ENCODE data around the gene C14orf132. TPM values are rescaled to one million over a fixed set of nuclear protein-coding genes. Genes with fewer than 3 reads are reported as not detected.
"Not testable (repeated sequence)": the region's sequence is repeated elsewhere in the genome, so short reads cannot be mapped to it uniquely, and the experiment has no call there.

Gene C14orf132
- total and polyA plus RNA-seq, 9 donors, result 13.6 to 26.6 (median 18.5) TPM

- not testable (repeated sequence) for H3K27ac ChIP-seq (ENCODE audit: low read length); H3K36me3 ChIP-seq (ENCODE audit: control insufficient read depth, insufficient read depth, low read length); H3K4me3 ChIP-seq (ENCODE audit: low read length); DNase-seq; H3K4me1 ChIP-seq (ENCODE audit: control insufficient read depth, insufficient read depth, low read length); H3K27me3 ChIP-seq (ENCODE audit: control insufficient read depth, insufficient read depth, low read length)
- peaks cover 10% of the 10 kb centered on the region for H3K9me3 ChIP-seq (replicated peaks; ENCODE audit: control insufficient read depth, low read depth, low read length)
- WGBS (ENCODE audit: insufficient coverage), result 83% methylated on average over 1 of the region's 1 CpG
These were observed 26.4 kb upstream of the C14orf132 start for GRCh38 chr14:96012757-96013156.

- Histone ChIP-seq H3K4me3 (ENCODE audit: low read length) (no peak overlapping the region), H3K27ac (ENCODE audit: low read length) (no peak overlapping the region), H3K9me3 (replicated peaks; ENCODE audit: control insufficient read depth, low read depth, low read length) (peaks cover 10% of the 10 kb centered on the region), H3K27me3 (ENCODE audit: control insufficient read depth, insufficient read depth, low read length) (no peaks in the 10 kb centered on the region), H3K36me3 (ENCODE audit: control insufficient read depth, insufficient read depth, low read length) (no peaks in the 10 kb centered on the region), H3K4me1 (ENCODE audit: control insufficient read depth, insufficient read depth, low read length) (no peaks in the 10 kb centered on the region)
- 65% methylated on average over 2 of the region's 3 CpGs for WGBS (ENCODE audit: insufficient coverage)
- DNase-seq, result no peak
These were observed 25.0 kb upstream of the C14orf132 start for GRCh38 chr14:96014176-96014575.

GRCh38 chr14:96016501-96017160 is 22.5 kb upstream of the C14orf132 start:
- no peak overlapping the region for H3K27ac ChIP-seq (ENCODE audit: low read length)
- 21% methylated on average over 3 of the region's 7 CpGs for WGBS (ENCODE audit: insufficient coverage)
- peaks cover under 1% of the 10 kb centered on the region for H3K9me3 ChIP-seq (replicated peaks; ENCODE audit: control insufficient read depth, low read depth, low read length)
- no peaks in the 10 kb centered on the region for H3K36me3 ChIP-seq (ENCODE audit: control insufficient read depth, insufficient read depth, low read length)
- DNase-seq, result no peak
- H3K27me3 ChIP-seq (ENCODE audit: control insufficient read depth, insufficient read depth, low read length), result peaks cover 6% of the 10 kb centered on the region
- H3K4me3 ChIP-seq (ENCODE audit: low read length), result no peak overlapping the region
- H3K4me1 ChIP-seq (ENCODE audit: control insufficient read depth, insufficient read depth, low read length), result no peaks in the 10 kb centered on the region

GRCh38 chr14:96017882-96018281 is 21.3 kb upstream of the C14orf132 start:
- no peaks in the 10 kb centered on the region for H3K9me3 ChIP-seq (replicated peaks; ENCODE audit: control insufficient read depth, low read depth, low read length)
- H3K27ac ChIP-seq (ENCODE audit: low read length), result no peak overlapping the region
- H3K27me3 ChIP-seq (ENCODE audit: control insufficient read depth, insufficient read depth, low read length), result peaks cover 6% of the 10 kb centered on the region
- no peaks in the 10 kb centered on the region for H3K4me1 ChIP-seq (ENCODE audit: control insufficient read depth, insufficient read depth, low read length)
- no peak for DNase-seq
- no peaks in the 10 kb centered on the region for H3K36me3 ChIP-seq (ENCODE audit: control insufficient read depth, insufficient read depth, low read length)
- no peak overlapping the region for H3K4me3 ChIP-seq (ENCODE audit: low read length)
- 96% methylated on average over 2 of the region's 2 CpGs for WGBS (ENCODE audit: insufficient coverage)

- 44% methylated on average over 5 of the region's 8 CpGs for WGBS (ENCODE audit: insufficient coverage)
- H3K36me3 ChIP-seq (ENCODE audit: control insufficient read depth, insufficient read depth, low read length), result no peaks in the 10 kb centered on the region
- DNase-seq, result no peak
These were observed 11.5 kb upstream of the C14orf132 start for GRCh38 chr14:96027431-96028355.

GRCh38 chr14:96029089-96029645 is 10.0 kb upstream of the C14orf132 start:
- 79% methylated on average over 3 of the region's 4 CpGs for WGBS (ENCODE audit: insufficient coverage)
- Histone ChIP-seq H3K27me3 (ENCODE audit: control insufficient read depth, insufficient read depth, low read length) (peaks cover 16% of the 10 kb centered on the region), H3K9me3 (replicated peaks; ENCODE audit: control insufficient read depth, low read depth, low read length) (no peaks in the 10 kb centered on the region), H3K4me3 (ENCODE audit: low read length) (no peak overlapping the region), H3K36me3 (ENCODE audit: control insufficient read depth, insufficient read depth, low read length) (no peaks in the 10 kb centered on the region), H3K4me1 (ENCODE audit: control insufficient read depth, insufficient read depth, low read length) (no peaks in the 10 kb centered on the region), H3K27ac (ENCODE audit: low read length) (no peak overlapping the region)
- no peak for DNase-seq

More at GRCh38 chr14:96027431-96028355, 11.5 kb upstream of the C14orf132 start:
- H3K27me3 ChIP-seq (ENCODE audit: control insufficient read depth, insufficient read depth, low read length), result peaks cover 16% of the 10 kb centered on the region
- no peak overlapping the region for H3K4me3 ChIP-seq (ENCODE audit: low read length)
- no peaks in the 10 kb centered on the region for H3K4me1 ChIP-seq (ENCODE audit: control insufficient read depth, insufficient read depth, low read length)
- no peaks in the 10 kb centered on the region for H3K9me3 ChIP-seq (replicated peaks; ENCODE audit: control insufficient read depth, low read depth, low read length)
- H3K27ac ChIP-seq (ENCODE audit: low read length), result no peak overlapping the region

- no peak overlapping the region for H3K4me3 ChIP-seq (ENCODE audit: low read length)
- 51% methylated on average over 9 of the region's 11 CpGs for WGBS (ENCODE audit: insufficient coverage)
- no peaks in the 10 kb centered on the region for H3K4me1 ChIP-seq (ENCODE audit: control insufficient read depth, insufficient read depth, low read length)
- DNase-seq, result no peak
- no peak overlapping the region for H3K27ac ChIP-seq (ENCODE audit: low read length)
- no peaks in the 10 kb centered on the region for H3K9me3 ChIP-seq (replicated peaks; ENCODE audit: control insufficient read depth, low read depth, low read length)
- H3K36me3 ChIP-seq (ENCODE audit: control insufficient read depth, insufficient read depth, low read length), result no peaks in the 10 kb centered on the region
- peaks cover 14% of the 10 kb centered on the region for H3K27me3 ChIP-seq (ENCODE audit: control insufficient read depth, insufficient read depth, low read length)
These were observed 8.9 kb upstream of the C14orf132 start for GRCh38 chr14:96030108-96030760.

- no CpG with 5 or more reads among the region's 1 CpG for WGBS (ENCODE audit: insufficient coverage)
- Histone ChIP-seq H3K4me3 (ENCODE audit: low read length) (no peak overlapping the region), H3K36me3 (ENCODE audit: control insufficient read depth, insufficient read depth, low read length) (no peaks in the 10 kb centered on the region), H3K27me3 (ENCODE audit: control insufficient read depth, insufficient read depth, low read length) (peaks cover 9% of the 10 kb centered on the region), H3K27ac (ENCODE audit: low read length) (no peak overlapping the region), H3K4me1 (ENCODE audit: control insufficient read depth, insufficient read depth, low read length) (no peaks in the 10 kb centered on the region), H3K9me3 (replicated peaks; ENCODE audit: control insufficient read depth, low read depth, low read length) (no peaks in the 10 kb centered on the region)
- no peak for DNase-seq
These were observed 7.5 kb upstream of the C14orf132 start for GRCh38 chr14:96031691-96032090.

- peaks cover 16% of the 10 kb centered on the region for H3K4me1 ChIP-seq (ENCODE audit: control insufficient read depth, insufficient read depth, low read length)
- WGBS (ENCODE audit: insufficient coverage), result no CpG with 5 or more reads among the region's 2 CpGs
- peaks cover 24% of the 10 kb centered on the region for H3K27me3 ChIP-seq (ENCODE audit: control insufficient read depth, insufficient read depth, low read length)
These were observed 3.7 kb upstream of the C14orf132 start for GRCh38 chr14:96035456-96035855.

More at GRCh38 chr14:96035456-96035855, 3.7 kb upstream of the C14orf132 start:
- no peak overlapping the region for H3K27ac ChIP-seq (ENCODE audit: low read length)
- no peaks in the 10 kb centered on the region for H3K36me3 ChIP-seq (ENCODE audit: control insufficient read depth, insufficient read depth, low read length)
- no peak for DNase-seq
- no peak overlapping the region for H3K4me3 ChIP-seq (ENCODE audit: low read length)
- H3K9me3 ChIP-seq (replicated peaks; ENCODE audit: control insufficient read depth, low read depth, low read length), result no peaks in the 10 kb centered on the region

Measured in muscle of leg (tissue), 11 donors.